Thyroid gland (tissue), 4 donors: Measurements from ENCODE around the gene EIF2S1.

Experiments
- POLR2A ChIP-seq, 2 donors: fragments of 450-650 bp; IDR thresholded peaks; one replicate each; pipeline ENCODE4 v1.6.1; 2017; ENCODE audit warnings: antibody characterized with exemption in 2 of 2, mild to moderate bottlenecking in 2 of 2, moderate library complexity in 1 of 2
- TF ChIP-seq, protein P1 (sequence below), 6 experiments: fragments of 200-600 bp in 3 of 6; fragments of 450-650 bp in 3 of 6; sonication (generic) in 3 of 6; IDR thresholded peaks; one replicate each; pipeline ENCODE4 v1.5.1; 2016 to 2019; ENCODE audit warnings: antibody characterized with exemption in 6 of 6, mild to moderate bottlenecking in 2 of 6, inconsistent platforms in 1 of 6, moderate library complexity in 1 of 6

DNA sequence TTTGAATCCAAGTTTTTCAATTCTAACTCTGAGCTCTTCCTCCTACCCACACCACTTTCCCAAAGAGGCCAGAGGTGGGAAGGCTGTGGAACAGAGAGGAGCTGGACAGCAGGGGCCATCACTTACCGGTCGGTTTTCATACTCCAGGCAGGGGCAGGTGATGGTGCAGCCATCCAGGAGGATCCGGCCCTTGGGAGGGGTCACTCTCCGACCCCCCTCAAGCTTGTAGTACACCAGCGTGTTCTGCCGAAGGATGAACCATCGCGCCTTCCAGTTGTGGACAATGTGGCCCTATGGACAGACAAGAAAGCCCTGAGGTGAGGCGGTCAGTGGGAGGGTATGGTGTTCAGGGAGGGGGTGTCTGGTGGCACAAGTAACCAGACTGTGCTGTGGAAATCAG lies 37.4 kb downstream of the EIF2S1 start:
- TF ChIP-seq, protein P1, sequence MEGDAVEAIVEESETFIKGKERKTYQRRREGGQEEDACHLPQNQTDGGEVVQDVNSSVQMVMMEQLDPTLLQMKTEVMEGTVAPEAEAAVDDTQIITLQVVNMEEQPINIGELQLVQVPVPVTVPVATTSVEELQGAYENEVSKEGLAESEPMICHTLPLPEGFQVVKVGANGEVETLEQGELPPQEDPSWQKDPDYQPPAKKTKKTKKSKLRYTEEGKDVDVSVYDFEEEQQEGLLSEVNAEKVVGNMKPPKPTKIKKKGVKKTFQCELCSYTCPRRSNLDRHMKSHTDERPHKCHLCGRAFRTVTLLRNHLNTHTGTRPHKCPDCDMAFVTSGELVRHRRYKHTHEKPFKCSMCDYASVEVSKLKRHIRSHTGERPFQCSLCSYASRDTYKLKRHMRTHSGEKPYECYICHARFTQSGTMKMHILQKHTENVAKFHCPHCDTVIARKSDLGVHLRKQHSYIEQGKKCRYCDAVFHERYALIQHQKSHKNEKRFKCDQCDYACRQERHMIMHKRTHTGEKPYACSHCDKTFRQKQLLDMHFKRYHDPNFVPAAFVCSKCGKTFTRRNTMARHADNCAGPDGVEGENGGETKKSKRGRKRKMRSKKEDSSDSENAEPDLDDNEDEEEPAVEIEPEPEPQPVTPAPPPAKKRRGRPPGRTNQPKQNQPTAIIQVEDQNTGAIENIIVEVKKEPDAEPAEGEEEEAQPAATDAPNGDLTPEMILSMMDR (IDR thresholded peaks at IDR 0.05) = no peak
- TF ChIP-seq POLR2A (IDR thresholded peaks at IDR 0.05) = no peak
